Measurements from ENCODE around the gene CAPZA3.

- TF ChIP-seq, protein P1, sequence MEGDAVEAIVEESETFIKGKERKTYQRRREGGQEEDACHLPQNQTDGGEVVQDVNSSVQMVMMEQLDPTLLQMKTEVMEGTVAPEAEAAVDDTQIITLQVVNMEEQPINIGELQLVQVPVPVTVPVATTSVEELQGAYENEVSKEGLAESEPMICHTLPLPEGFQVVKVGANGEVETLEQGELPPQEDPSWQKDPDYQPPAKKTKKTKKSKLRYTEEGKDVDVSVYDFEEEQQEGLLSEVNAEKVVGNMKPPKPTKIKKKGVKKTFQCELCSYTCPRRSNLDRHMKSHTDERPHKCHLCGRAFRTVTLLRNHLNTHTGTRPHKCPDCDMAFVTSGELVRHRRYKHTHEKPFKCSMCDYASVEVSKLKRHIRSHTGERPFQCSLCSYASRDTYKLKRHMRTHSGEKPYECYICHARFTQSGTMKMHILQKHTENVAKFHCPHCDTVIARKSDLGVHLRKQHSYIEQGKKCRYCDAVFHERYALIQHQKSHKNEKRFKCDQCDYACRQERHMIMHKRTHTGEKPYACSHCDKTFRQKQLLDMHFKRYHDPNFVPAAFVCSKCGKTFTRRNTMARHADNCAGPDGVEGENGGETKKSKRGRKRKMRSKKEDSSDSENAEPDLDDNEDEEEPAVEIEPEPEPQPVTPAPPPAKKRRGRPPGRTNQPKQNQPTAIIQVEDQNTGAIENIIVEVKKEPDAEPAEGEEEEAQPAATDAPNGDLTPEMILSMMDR (conservative IDR thresholded peaks at IDR 0.05; ENCODE audit: low read depth, low read length): no peak
- no peak for TF ChIP-seq EZH2 (IDR thresholded peaks at IDR 0.05; ENCODE audit: low read length, unreplicated experiment)
- no peak for TF ChIP-seq EZH2phosphoT487 (IDR thresholded peaks at IDR 0.05; ENCODE audit: borderline replicate concordance, low read length)
These were observed 17.9 kb upstream of the CAPZA3 start for GRCh38 chr12:18719922-18720510.

Data from PC-3 (cell line).